Measurements from ENCODE around the gene KCNH1.
"Not testable (repeated sequence)": the region's sequence is repeated elsewhere in the genome, so short reads cannot be mapped to it uniquely, and the experiment has no call there.

KCNH1 gene

GRCh38 chr1:211099393-211099792 lies 34.6 kb downstream of the KCNH1 start:
- TF ChIP-seq CTCF (IDR thresholded peaks at IDR 0.05; ENCODE audit: extremely low read depth, missing control alignments) = no peak
- no peak for DNase-seq (ENCODE audit: low spot score)

GRCh38 chr1:211095381-211095780 lies 38.6 kb downstream of the KCNH1 start:
- TF ChIP-seq CTCF (IDR thresholded peaks at IDR 0.05; ENCODE audit: extremely low read depth, missing control alignments) = no peak
- DNase-seq (ENCODE audit: low spot score) = no peak

GRCh38 chr1:211092955-211093354 lies 41.0 kb downstream of the KCNH1 start:
- no peak for DNase-seq (ENCODE audit: low spot score)
- no peak for TF ChIP-seq CTCF (IDR thresholded peaks at IDR 0.05; ENCODE audit: extremely low read depth, missing control alignments)

GRCh38 chr1:211091867-211092266 lies 42.1 kb downstream of the KCNH1 start:
- no peak for TF ChIP-seq CTCF (IDR thresholded peaks at IDR 0.05; ENCODE audit: extremely low read depth, missing control alignments)
- no peak for DNase-seq (ENCODE audit: low spot score)

- DNase-seq (ENCODE audit: low spot score) = no peak
- no peak for TF ChIP-seq CTCF (IDR thresholded peaks at IDR 0.05; ENCODE audit: extremely low read depth, missing control alignments)
Observed at GRCh38 chr1:211089536-211089935, 44.4 kb downstream of the KCNH1 start.

GRCh38 chr1:211088156-211088555 lies 45.8 kb downstream of the KCNH1 start:
- TF ChIP-seq CTCF (IDR thresholded peaks at IDR 0.05; ENCODE audit: extremely low read depth, missing control alignments) = no peak
- DNase-seq (ENCODE audit: low spot score) = no peak

- no peak for DNase-seq (ENCODE audit: low spot score)
- TF ChIP-seq CTCF (IDR thresholded peaks at IDR 0.05; ENCODE audit: extremely low read depth, missing control alignments) = no peak
Observed at GRCh38 chr1:211082824-211083223, 51.1 kb downstream of the KCNH1 start.

- not testable (repeated sequence) for DNase-seq (ENCODE audit: low spot score)
Observed at GRCh38 chr1:211081447-211081846, 52.5 kb downstream of the KCNH1 start.
